ENCODE results near the gene MCEMP1. TPM values are rescaled to one million over a fixed set of nuclear protein-coding genes. Genes with fewer than 3 reads are reported as not detected.

Gene MCEMP1
- total and polyA plus RNA-seq, 2 of the 13 experiments (the other 11 are each of a cell fraction or from before 2014, with no cell fraction given): not detected

GRCh38 chr19:7652061-7652641 lies 24.7 kb upstream of the MCEMP1 start (continued):
- no peak for TF ChIP-seq CREB3 (CRISPR knock-in tag; IDR thresholded peaks at IDR 0.05)
- TF ChIP-seq ZNF572 (CRISPR knock-in tag; IDR thresholded peaks at IDR 0.05): no peak
- peak; percentile 90 for TF ChIP-seq ZMYM2 (CRISPR knock-in tag; IDR thresholded peaks at IDR 0.05)
- no peak for TF ChIP-seq NAIF1 (CRISPR knock-in tag; IDR thresholded peaks at IDR 0.05; ENCODE audit: borderline replicate concordance)
- TF ChIP-seq, protein P1, sequence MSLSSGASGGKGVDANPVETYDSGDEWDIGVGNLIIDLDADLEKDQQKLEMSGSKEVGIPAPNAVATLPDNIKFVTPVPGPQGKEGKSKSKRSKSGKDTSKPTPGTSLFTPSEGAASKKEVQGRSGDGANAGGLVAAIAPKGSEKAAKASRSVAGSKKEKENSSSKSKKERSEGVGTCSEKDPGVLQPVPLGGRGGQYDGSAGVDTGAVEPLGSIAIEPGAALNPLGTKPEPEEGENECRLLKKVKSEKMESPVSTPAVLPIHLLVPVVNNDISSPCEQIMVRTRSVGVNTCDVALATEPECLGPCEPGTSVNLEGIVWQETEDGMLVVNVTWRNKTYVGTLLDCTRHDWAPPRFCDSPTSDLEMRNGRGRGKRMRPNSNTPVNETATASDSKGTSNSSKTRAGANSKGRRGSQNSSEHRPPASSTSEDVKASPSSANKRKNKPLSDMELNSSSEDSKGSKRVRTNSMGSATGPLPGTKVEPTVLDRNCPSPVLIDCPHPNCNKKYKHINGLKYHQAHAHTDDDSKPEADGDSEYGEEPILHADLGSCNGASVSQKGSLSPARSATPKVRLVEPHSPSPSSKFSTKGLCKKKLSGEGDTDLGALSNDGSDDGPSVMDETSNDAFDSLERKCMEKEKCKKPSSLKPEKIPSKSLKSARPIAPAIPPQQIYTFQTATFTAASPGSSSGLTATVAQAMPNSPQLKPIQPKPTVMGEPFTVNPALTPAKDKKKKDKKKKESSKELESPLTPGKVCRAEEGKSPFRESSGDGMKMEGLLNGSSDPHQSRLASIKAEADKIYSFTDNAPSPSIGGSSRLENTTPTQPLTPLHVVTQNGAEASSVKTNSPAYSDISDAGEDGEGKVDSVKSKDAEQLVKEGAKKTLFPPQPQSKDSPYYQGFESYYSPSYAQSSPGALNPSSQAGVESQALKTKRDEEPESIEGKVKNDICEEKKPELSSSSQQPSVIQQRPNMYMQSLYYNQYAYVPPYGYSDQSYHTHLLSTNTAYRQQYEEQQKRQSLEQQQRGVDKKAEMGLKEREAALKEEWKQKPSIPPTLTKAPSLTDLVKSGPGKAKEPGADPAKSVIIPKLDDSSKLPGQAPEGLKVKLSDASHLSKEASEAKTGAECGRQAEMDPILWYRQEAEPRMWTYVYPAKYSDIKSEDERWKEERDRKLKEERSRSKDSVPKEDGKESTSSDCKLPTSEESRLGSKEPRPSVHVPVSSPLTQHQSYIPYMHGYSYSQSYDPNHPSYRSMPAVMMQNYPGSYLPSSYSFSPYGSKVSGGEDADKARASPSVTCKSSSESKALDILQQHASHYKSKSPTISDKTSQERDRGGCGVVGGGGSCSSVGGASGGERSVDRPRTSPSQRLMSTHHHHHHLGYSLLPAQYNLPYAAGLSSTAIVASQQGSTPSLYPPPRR (CRISPR knock-in tag; IDR thresholded peaks at IDR 0.05; ENCODE audit: borderline replicate concordance): peak; percentile 92
- peak; percentile 72 for TF ChIP-seq ZBED4 (CRISPR knock-in tag; IDR thresholded peaks at IDR 0.05; ENCODE audit: borderline replicate concordance)
- TF ChIP-seq ZSCAN21 (CRISPR knock-in tag; IDR thresholded peaks at IDR 0.05; ENCODE audit: borderline replicate concordance): no peak
- 0 out of 2 replicates have a peak, but pooled peaks have one; percentile 29 for TF ChIP-seq ZNF343 (CRISPR knock-in tag; IDR thresholded peaks at IDR 0.05)
- TF ChIP-seq ZNF503 (CRISPR knock-in tag; IDR thresholded peaks at IDR 0.05): 0 out of 2 replicates have a peak, but pooled peaks have one; percentile 61
- no peak for TF ChIP-seq ZNF674 (CRISPR knock-in tag; IDR thresholded peaks at IDR 0.05; ENCODE audit: low read depth)
- TF ChIP-seq NFYB (CRISPR knock-in tag; IDR thresholded peaks at IDR 0.05): no peak
- TF ChIP-seq ISL2 (CRISPR knock-in tag; IDR thresholded peaks at IDR 0.05): peak; percentile 89
- TF ChIP-seq SP5 (CRISPR knock-in tag; IDR thresholded peaks at IDR 0.05; ENCODE audit: borderline replicate concordance, low read depth): peak; percentile 89
- TF ChIP-seq ZNF746 (CRISPR knock-in tag; IDR thresholded peaks at IDR 0.05): peak; percentile 40; the same call in 1 of the 2 replicates
- TF ChIP-seq NFIC (IDR thresholded peaks at IDR 0.05; ENCODE audit: low read length): peak; percentile 78
- TF ChIP-seq SOX5 (CRISPR knock-in tag; IDR thresholded peaks at IDR 0.05; ENCODE audit: borderline replicate concordance): peak; percentile 87
- 0 out of 2 replicates have a peak, but pooled peaks have one; percentile 53 for TF ChIP-seq ZNF619 (CRISPR knock-in tag; IDR thresholded peaks at IDR 0.05)
- peak; percentile 67 for TF ChIP-seq ZMYM4 (CRISPR knock-in tag; IDR thresholded peaks at IDR 0.05)
- peak; percentile 63; the same call in 1 of the 2 replicates for TF ChIP-seq YEATS2 (CRISPR knock-in tag; IDR thresholded peaks at IDR 0.05; ENCODE audit: borderline replicate concordance)

Data from HepG2 (cell line).